ENCODE measurements around the gene CKS1B. TPM values are rescaled to one million over a fixed set of nuclear protein-coding genes. Genes with fewer than 3 reads are reported as not detected.

Gene CKS1B
- total and polyA plus RNA-seq, 9 of the 15 experiments (the other 6 are each of a cell fraction or from before 2014, with no cell fraction given) = 215 to 1,103 (median 460) TPM

- H2AFZ ChIP-seq (ENCODE audit: low read depth, low read length) = no peak overlapping the region
- H3K27ac ChIP-seq (ENCODE audit: extremely low read depth, low read depth, low read length) = no peak overlapping the region
- H3K9ac ChIP-seq (ENCODE audit: insufficient read depth in 1 of 2, low read depth in 2 of 2, low read length in 2 of 2) = peak overlapping the region in 1 of 2 experiments; percentile 51; a peak in 2 of 4 replicates
- H4K20me1 ChIP-seq (replicated peaks; ENCODE audit: control insufficient read depth, insufficient read depth, low read length) = no peaks in the 10 kb centered on the region
- H3K79me2 ChIP-seq (ENCODE audit: control insufficient read depth, insufficient read depth, low read length) = 0 out of 3 replicates have a peak, but pooled peaks cover under 1% of the 10 kb centered on the region
- in situ Hi-C loops (cut with MboI) = no loop called here
- no peaks in the 10 kb centered on the region for H3K27me3 ChIP-seq (ENCODE audit: control insufficient read depth in 2 of 2, insufficient read depth in 2 of 2, low read length in 2 of 2)
- no peaks in the 10 kb centered on the region for H3K9me1 ChIP-seq (ENCODE audit: control insufficient read depth, insufficient read depth, low read length)
- WGBS (ENCODE audit: insufficient coverage, low coverage, missing lambda C conversion rate) = 71% methylated on average over 11 of the region's 11 CpGs
- no peak overlapping the region for H3K4me3 ChIP-seq
- TF ChIP-seq GTF2E2 (tag; IDR thresholded peaks at IDR 0.05) (no peak), POLR2G (IDR thresholded peaks at IDR 0.05; ENCODE audit: low read depth, low read length) (0 out of 2 replicates have a peak, but pooled peaks have one; percentile 17)
- no TSS peak for BruUV-seq (replicated peaks)
- H3K36me3 ChIP-seq (ENCODE audit: control insufficient read depth, insufficient read depth, low read length) = peaks cover 33% of the 10 kb centered on the region; the same call in 2 of the 3 replicates
- FAIRE-seq = no peak
- DNase-seq (ENCODE audit: extremely low read depth in 1 of 4, low spot score in 3 of 4) = no peak
- ChIA-PET CTCF (ENCODE audit: low intra/inter-chr PET ratio) (no interaction called here), POLR2A (interaction anchor here (0.6 to 2.2 kb wide), 9 partner anchors 8 to 154 kb away, joined by 3 to 8 read pairs (median 3); partner anchors contain the start of genes DCST1, DCST2 and PBXIP1)
- intact Hi-C loops (cut with micrococcal nuclease) = no loop called here
- H3K4me2 ChIP-seq (ENCODE audit: insufficient read depth, low read length) = no peak overlapping the region
- ATAC-seq = no peak
- peaks cover 20 to 45% of the 10 kb centered on the region in 2 experiments for H3K4me1 ChIP-seq (replicated peaks in 1 of 2; ENCODE audit: control insufficient read depth in 2 of 2, insufficient read depth in 2 of 2, low read length in 2 of 2)
- no peaks in the 10 kb centered on the region for H3K9me3 ChIP-seq (replicated peaks; ENCODE audit: control insufficient read depth, insufficient read depth, low read depth, low read length)
These were observed 45.1 kb downstream of the CKS1B start for GRCh38 chr1:155019377-155020245.
